ENCODE results near the gene CDCA5. TPM values are rescaled to one million over a fixed set of nuclear protein-coding genes. Genes with fewer than 3 reads are reported as not detected.

CDCA5 gene
- total RNA-seq, 4 donors from 2014 or later, result 0.56 to 2.8 (median 1.4) TPM; not detected in 1

- no peak for DNase-seq (ENCODE audit: low spot score)
- no peak for ATAC-seq (ENCODE audit: low FRiP score)
- TF ChIP-seq CTCF (IDR thresholded peaks at IDR 0.05), result no peak
These were observed 39.8 kb downstream of the CDCA5 start for GRCh38 chr11:65043881-65044501.

GRCh38 chr11:65042891-65043290 lies 40.9 kb downstream of the CDCA5 start:
- ATAC-seq (ENCODE audit: low FRiP score), result no peak
- no peak for DNase-seq (ENCODE audit: low spot score)
- no peak for TF ChIP-seq CTCF (IDR thresholded peaks at IDR 0.05)

- ATAC-seq (ENCODE audit: low FRiP score) (peak; percentile 97), DNase-seq (ENCODE audit: low spot score) (peak; percentile 61)
- no peak for TF ChIP-seq CTCF (IDR thresholded peaks at IDR 0.05)
These were observed 42.8 kb downstream of the CDCA5 start, which contains the start of gene SAC3D1 for GRCh38 chr11:65040847-65041622. TSS of gene SAC3D1 (plus strand) at chr11:65041210. CDS start at chr11:65041293, 83 bp downstream.

GRCh38 chr11:65040520-65040846 lies 43.4 kb downstream of the CDCA5 start:
- no peak for TF ChIP-seq CTCF (IDR thresholded peaks at IDR 0.05)

GRCh38 chr11:65036931-65037330 lies 46.9 kb downstream of the CDCA5 start:
- no peak for DNase-seq (ENCODE audit: low spot score)
- TF ChIP-seq CTCF (IDR thresholded peaks at IDR 0.05), result no peak
- ATAC-seq (ENCODE audit: low FRiP score), result no peak

More at GRCh38 chr11:65040520-65040846, 43.4 kb downstream of the CDCA5 start:
- ATAC-seq (ENCODE audit: low FRiP score), result no peak
- DNase-seq (ENCODE audit: low spot score), result no peak

- ATAC-seq (ENCODE audit: low FRiP score), result no peak
- no peak for DNase-seq (ENCODE audit: low spot score)
- TF ChIP-seq CTCF (IDR thresholded peaks at IDR 0.05), result no peak
These were observed 48.3 kb downstream of the CDCA5 start for GRCh38 chr11:65035579-65035978.

- DNase-seq (ENCODE audit: low spot score) (no peak), ATAC-seq (ENCODE audit: low FRiP score) (no peak)
- no peak for TF ChIP-seq CTCF (IDR thresholded peaks at IDR 0.05)
These were observed 49.4 kb downstream of the CDCA5 start for GRCh38 chr11:65034423-65034822.

Measured in omental fat pad (tissue), 4 donors.